Gastroesophageal sphincter (tissue), 4 donors: ENCODE results near the gene N4BP2L1. TPM values are rescaled to one million over a fixed set of nuclear protein-coding genes. Genes with fewer than 3 reads are reported as not detected.
"Not testable (repeated sequence)": the region's sequence is repeated elsewhere in the genome, so short reads cannot be mapped to it uniquely, and the experiment has no call there.

Experiments
- ATAC-seq: fragments of 150-250 bp; one replicate; pipeline ENCODE4 v1.9.1; 2016; ENCODE audit warnings: mild to moderate bottlenecking, moderate library complexity
- H3K27ac ChIP-seq, 4 donors: fragments of 200-600 bp; sonication (generic) in 3 of 4; 1 replicate in 3 of 4; 2 replicates in 1 of 4; pipeline ENCODE4 v1.5.1; 2016 to 2019
- H3K27me3 ChIP-seq: fragments of 200-600 bp; sonication (generic); one replicate; pipeline ENCODE4 v1.5.1; 2019
- H3K36me3 ChIP-seq, 2 donors: fragments of 200-600 bp; sonication (generic); one replicate each; pipeline ENCODE4 v1.5.1; 2019; ENCODE audit warnings: control low read depth in 1 of 2
- H3K4me1 ChIP-seq, 3 donors: fragments of 200-600 bp; sonication (generic); 1 replicate in 2 of 3; 2 replicates in 1 of 3; pipeline ENCODE4 v1.5.1; 2016 to 2019; ENCODE audit warnings: control low read depth in 2 of 3
- H3K4me3 ChIP-seq, 2 donors: fragments of 200-600 bp; sonication (generic); one replicate each; pipeline ENCODE4 v1.5.1; 2019; ENCODE audit warnings: mild to moderate bottlenecking in 1 of 2, moderate library complexity in 1 of 2
- H3K9me3 ChIP-seq, 3 donors: fragments of 200-600 bp; sonication (generic); one replicate each; pipeline ENCODE4 v1.5.1; 2017 to 2019; ENCODE audit warnings: control low read depth in 2 of 3
- CTCF ChIP-seq, 4 experiments: fragments of 200-600 bp in 2 of 4; fragments of 450-650 bp in 2 of 4; sonication (generic) in 1 of 4; IDR thresholded peaks; one replicate each; pipeline ENCODE4 v1.5.1; 2017 to 2019; ENCODE audit warnings: antibody characterized with exemption in 4 of 4, mild to moderate bottlenecking in 2 of 4, moderate library complexity in 2 of 4
- EP300 ChIP-seq: sonication (generic); formaldehyde crosslinking; IDR thresholded peaks from one replicate; pipeline ENCODE4 v1.6.1; 2017; ENCODE audit warnings: antibody characterized with exemption, mild to moderate bottlenecking
- POLR2A ChIP-seq, 2 donors: fragments of 450-650 bp; IDR thresholded peaks; one replicate each; pipeline ENCODE4 v1.6.1; 2017; ENCODE audit warnings: antibody characterized with exemption in 2 of 2, mild to moderate bottlenecking in 2 of 2, moderate library complexity in 1 of 2
- POLR2AphosphoS5 ChIP-seq: sonication (generic); formaldehyde crosslinking; IDR thresholded peaks from one replicate; pipeline ENCODE4 v1.6.1; 2017; ENCODE audit warnings: antibody characterized with exemption
- WGBS, 2 donors: methylation state at CpG; one replicate each; pipeline ENCODE4 v1.1.5; 2018; ENCODE audit warnings: low coverage in 1 of 2; 5-methylcytosine and 5-hydroxymethylcytosine counted together
- small RNA-seq, 4 donors: library from RNA; depleted of rRNA; stranded (forward); fragments of <200 nt; gene quantifications; one replicate each; pipeline ENCODE3, GENCODE V24; 2016
- total RNA-seq, 4 donors: library from RNA; depleted of rRNA; stranded (reverse); fragments of >200 nt; gene quantifications; one replicate each; pipeline ENCODE4 v1.1.0, GENCODE V29; 2016

N4BP2L1 gene
- total RNA-seq, 4 donors from 2014 or later, result 7.2 to 31.0 (median 22.5) TPM

GRCh38 chr13:32362574-32362973, 65.4 kb downstream of the N4BP2L1 start:
- Histone ChIP-seq H3K27me3 (no peaks in the 10 kb centered on the region), H3K4me1 (no peaks in the 10 kb centered on the region), H3K36me3 (no peaks in the 10 kb centered on the region), H3K9me3 (no peaks in the 10 kb centered on the region), H3K4me3 (no peak overlapping the region), H3K27ac (no peak overlapping the region)
- TF ChIP-seq CTCF (IDR thresholded peaks at IDR 0.05), result no peak
- no peak for TF ChIP-seq POLR2A (IDR thresholded peaks at IDR 0.05)
- TF ChIP-seq EP300, result no peak
- no peak for TF ChIP-seq POLR2AphosphoS5
- 92% methylated on average over 2 of the region's 2 CpGs for WGBS, 2 donors
- no peak for ATAC-seq

- not testable (repeated sequence) for H3K4me3 ChIP-seq, H3K36me3 ChIP-seq, H3K4me1 ChIP-seq, H3K9me3 ChIP-seq, H3K27me3 ChIP-seq, ATAC-seq, H3K27ac ChIP-seq
- WGBS, 2 donors, result 93 to 97% methylated on average over 8 of the region's 8 CpGs
Measured at GRCh38 chr13:32355935-32356334, 72.0 kb downstream of the N4BP2L1 start.

GRCh38 chr13:32354040-32354439, 73.9 kb downstream of the N4BP2L1 start:
- Histone ChIP-seq H3K27me3 (no peaks in the 10 kb centered on the region), H3K9me3 (no peaks in the 10 kb centered on the region), H3K4me1 (no peaks in the 10 kb centered on the region), H3K27ac (no peak overlapping the region), H3K4me3 (no peak overlapping the region), H3K36me3 (no peaks in the 10 kb centered on the region)
- TF ChIP-seq EP300, result no peak
- WGBS, 2 donors, result 92 to 95% methylated on average over 1 of the region's 1 CpG
- no peak for ATAC-seq

- not testable (repeated sequence) for H3K4me3 ChIP-seq, H3K27ac ChIP-seq, H3K9me3 ChIP-seq, H3K4me1 ChIP-seq, H3K36me3 ChIP-seq, H3K27me3 ChIP-seq, ATAC-seq
- 92 to 95% methylated on average over 9 to 10 of the region's 15 CpGs for WGBS, 2 donors
Measured at GRCh38 chr13:32350839-32351441, 77.0 kb downstream of the N4BP2L1 start.

Small RNAs within 50 kb of the gene (small RNA-seq; reads per million reads assigned to genes)
- 0 reads per million in 4 donors for gene RF00190

Other genes starting within 250 kb of the N4BP2L1 start
- gene ZAR1L, start 112.8 kb downstream of the N4BP2L1 start, total RNA-seq, result not detected
- gene BRCA2, start 112.6 kb downstream of the N4BP2L1 start, total RNA-seq, result 1 to 10 TPM in 1 of 4 donors, under 1 TPM in 3; 0.19 to 1.0 (median 0.72) TPM
- gene N4BP2L2, start 110.7 kb upstream of the N4BP2L1 start, total RNA-seq, result 100 to 1,000 TPM in 2 of 4 donors, 10 to 100 TPM in 2; 78.7 to 287 (median 127) TPM
- 10 to 100 TPM; 37.1 to 78.9 (median 44.9) TPM for gene PDS5B, start 158.3 kb upstream of the N4BP2L1 start, total RNA-seq